ENCODE data around the gene VPS13C. TPM values are rescaled to one million over a fixed set of nuclear protein-coding genes. Genes with fewer than 3 reads are reported as not detected.

The VPS13C gene
- total and polyA plus RNA-seq, 2 experiments from 2014 or later = 10.2 to 20.5 TPM

DNA sequence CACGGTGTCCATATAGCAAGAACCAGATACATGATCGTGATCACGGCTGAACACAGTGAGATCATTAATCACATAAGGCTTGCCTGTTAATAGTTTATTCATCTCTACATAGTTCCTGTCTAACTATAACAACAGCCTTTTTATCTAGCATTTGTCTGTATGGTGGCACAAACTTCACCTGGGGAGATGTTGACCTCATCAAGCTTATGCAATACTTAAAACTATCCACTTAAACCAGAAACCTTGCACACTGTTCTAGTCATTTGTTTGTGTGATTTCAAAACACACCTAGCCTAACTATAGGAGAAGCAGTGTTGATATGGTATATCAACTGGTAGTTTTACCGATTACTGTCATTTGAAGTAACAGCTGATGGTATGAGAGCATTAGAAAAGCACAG, 124.8 kb downstream of the VPS13C start (continued):
- TF ChIP-seq, protein P1, sequence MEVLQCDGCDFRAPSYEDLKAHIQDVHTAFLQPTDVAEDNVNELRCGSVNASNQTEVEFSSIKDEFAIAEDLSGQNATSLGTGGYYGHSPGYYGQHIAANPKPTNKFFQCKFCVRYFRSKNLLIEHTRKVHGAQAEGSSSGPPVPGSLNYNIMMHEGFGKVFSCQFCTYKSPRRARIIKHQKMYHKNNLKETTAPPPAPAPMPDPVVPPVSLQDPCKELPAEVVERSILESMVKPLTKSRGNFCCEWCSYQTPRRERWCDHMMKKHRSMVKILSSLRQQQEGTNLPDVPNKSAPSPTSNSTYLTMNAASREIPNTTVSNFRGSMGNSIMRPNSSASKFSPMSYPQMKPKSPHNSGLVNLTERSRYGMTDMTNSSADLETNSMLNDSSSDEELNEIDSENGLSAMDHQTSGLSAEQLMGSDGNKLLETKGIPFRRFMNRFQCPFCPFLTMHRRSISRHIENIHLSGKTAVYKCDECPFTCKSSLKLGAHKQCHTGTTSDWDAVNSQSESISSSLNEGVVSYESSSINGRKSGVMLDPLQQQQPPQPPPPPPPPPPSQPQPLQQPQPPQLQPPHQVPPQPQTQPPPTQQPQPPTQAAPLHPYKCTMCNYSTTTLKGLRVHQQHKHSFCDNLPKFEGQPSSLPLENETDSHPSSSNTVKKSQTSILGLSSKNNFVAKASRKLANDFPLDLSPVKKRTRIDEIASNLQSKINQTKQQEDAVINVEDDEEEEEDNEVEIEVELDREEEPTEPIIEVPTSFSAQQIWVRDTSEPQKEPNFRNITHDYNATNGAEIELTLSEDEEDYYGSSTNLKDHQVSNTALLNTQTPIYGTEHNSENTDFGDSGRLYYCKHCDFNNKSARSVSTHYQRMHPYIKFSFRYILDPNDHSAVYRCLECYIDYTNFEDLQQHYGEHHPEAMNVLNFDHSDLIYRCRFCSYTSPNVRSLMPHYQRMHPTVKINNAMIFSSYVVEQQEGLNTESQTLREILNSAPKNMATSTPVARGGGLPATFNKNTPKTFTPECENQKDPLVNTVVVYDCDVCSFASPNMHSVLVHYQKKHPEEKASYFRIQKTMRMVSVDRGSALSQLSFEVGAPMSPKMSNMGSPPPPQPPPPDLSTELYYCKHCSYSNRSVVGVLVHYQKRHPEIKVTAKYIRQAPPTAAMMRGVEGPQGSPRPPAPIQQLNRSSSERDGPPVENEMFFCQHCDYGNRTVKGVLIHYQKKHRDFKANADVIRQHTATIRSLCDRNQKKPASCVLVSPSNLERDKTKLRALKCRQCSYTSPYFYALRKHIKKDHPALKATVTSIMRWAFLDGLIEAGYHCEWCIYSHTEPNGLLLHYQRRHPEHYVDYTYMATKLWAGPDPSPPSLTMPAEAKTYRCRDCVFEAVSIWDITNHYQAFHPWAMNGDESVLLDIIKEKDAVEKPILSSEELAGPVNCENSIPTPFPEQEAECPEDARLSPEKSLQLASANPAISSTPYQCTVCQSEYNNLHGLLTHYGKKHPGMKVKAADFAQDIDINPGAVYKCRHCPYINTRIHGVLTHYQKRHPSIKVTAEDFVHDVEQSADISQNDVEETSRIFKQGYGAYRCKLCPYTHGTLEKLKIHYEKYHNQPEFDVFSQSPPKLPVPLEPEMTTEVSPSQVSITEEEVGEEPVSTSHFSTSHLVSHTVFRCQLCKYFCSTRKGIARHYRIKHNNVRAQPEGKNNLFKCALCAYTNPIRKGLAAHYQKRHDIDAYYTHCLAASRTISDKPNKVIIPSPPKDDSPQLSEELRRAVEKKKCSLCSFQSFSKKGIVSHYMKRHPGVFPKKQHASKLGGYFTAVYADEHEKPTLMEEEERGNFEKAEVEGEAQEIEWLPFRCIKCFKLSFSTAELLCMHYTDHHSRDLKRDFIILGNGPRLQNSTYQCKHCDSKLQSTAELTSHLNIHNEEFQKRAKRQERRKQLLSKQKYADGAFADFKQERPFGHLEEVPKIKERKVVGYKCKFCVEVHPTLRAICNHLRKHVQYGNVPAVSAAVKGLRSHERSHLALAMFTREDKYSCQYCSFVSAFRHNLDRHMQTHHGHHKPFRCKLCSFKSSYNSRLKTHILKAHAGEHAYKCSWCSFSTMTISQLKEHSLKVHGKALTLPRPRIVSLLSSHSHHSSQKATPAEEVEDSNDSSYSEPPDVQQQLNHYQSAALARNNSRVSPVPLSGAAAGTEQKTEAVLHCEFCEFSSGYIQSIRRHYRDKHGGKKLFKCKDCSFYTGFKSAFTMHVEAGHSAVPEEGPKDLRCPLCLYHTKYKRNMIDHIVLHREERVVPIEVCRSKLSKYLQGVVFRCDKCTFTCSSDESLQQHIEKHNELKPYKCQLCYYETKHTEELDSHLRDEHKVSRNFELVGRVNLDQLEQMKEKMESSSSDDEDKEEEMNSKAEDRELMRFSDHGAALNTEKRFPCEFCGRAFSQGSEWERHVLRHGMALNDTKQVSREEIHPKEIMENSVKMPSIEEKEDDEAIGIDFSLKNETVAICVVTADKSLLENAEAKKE (CRISPR knock-in tag; IDR thresholded peaks at IDR 0.05) = no peak
- TF ChIP-seq NANOG (IDR thresholded peaks at IDR 0.05; ENCODE audit: borderline replicate concordance) (no peak), EZH2 (IDR thresholded peaks at IDR 0.05; ENCODE audit: low read depth, unreplicated experiment) (no peak), ZNF331 (CRISPR knock-in tag; IDR thresholded peaks at IDR 0.05; ENCODE audit: low read depth) (no peak), ZNF114 (CRISPR knock-in tag; IDR thresholded peaks at IDR 0.05) (no peak), CREB1 (CRISPR knock-in tag; IDR thresholded peaks at IDR 0.05; ENCODE audit: low read depth) (no peak)
- TF ChIP-seq, protein P2, sequence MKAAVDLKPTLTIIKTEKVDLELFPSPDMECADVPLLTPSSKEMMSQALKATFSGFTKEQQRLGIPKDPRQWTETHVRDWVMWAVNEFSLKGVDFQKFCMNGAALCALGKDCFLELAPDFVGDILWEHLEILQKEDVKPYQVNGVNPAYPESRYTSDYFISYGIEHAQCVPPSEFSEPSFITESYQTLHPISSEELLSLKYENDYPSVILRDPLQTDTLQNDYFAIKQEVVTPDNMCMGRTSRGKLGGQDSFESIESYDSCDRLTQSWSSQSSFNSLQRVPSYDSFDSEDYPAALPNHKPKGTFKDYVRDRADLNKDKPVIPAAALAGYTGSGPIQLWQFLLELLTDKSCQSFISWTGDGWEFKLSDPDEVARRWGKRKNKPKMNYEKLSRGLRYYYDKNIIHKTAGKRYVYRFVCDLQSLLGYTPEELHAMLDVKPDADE (IDR thresholded peaks at IDR 0.05) = no peak
- TF ChIP-seq, protein P3, sequence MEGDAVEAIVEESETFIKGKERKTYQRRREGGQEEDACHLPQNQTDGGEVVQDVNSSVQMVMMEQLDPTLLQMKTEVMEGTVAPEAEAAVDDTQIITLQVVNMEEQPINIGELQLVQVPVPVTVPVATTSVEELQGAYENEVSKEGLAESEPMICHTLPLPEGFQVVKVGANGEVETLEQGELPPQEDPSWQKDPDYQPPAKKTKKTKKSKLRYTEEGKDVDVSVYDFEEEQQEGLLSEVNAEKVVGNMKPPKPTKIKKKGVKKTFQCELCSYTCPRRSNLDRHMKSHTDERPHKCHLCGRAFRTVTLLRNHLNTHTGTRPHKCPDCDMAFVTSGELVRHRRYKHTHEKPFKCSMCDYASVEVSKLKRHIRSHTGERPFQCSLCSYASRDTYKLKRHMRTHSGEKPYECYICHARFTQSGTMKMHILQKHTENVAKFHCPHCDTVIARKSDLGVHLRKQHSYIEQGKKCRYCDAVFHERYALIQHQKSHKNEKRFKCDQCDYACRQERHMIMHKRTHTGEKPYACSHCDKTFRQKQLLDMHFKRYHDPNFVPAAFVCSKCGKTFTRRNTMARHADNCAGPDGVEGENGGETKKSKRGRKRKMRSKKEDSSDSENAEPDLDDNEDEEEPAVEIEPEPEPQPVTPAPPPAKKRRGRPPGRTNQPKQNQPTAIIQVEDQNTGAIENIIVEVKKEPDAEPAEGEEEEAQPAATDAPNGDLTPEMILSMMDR (conservative IDR thresholded peaks at IDR 0.05; ENCODE audit: low read depth in 2 of 2) = no peak
- TF ChIP-seq, protein P4, sequence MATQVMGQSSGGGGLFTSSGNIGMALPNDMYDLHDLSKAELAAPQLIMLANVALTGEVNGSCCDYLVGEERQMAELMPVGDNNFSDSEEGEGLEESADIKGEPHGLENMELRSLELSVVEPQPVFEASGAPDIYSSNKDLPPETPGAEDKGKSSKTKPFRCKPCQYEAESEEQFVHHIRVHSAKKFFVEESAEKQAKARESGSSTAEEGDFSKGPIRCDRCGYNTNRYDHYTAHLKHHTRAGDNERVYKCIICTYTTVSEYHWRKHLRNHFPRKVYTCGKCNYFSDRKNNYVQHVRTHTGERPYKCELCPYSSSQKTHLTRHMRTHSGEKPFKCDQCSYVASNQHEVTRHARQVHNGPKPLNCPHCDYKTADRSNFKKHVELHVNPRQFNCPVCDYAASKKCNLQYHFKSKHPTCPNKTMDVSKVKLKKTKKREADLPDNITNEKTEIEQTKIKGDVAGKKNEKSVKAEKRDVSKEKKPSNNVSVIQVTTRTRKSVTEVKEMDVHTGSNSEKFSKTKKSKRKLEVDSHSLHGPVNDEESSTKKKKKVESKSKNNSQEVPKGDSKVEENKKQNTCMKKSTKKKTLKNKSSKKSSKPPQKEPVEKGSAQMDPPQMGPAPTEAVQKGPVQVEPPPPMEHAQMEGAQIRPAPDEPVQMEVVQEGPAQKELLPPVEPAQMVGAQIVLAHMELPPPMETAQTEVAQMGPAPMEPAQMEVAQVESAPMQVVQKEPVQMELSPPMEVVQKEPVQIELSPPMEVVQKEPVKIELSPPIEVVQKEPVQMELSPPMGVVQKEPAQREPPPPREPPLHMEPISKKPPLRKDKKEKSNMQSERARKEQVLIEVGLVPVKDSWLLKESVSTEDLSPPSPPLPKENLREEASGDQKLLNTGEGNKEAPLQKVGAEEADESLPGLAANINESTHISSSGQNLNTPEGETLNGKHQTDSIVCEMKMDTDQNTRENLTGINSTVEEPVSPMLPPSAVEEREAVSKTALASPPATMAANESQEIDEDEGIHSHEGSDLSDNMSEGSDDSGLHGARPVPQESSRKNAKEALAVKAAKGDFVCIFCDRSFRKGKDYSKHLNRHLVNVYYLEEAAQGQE (IDR thresholded peaks at IDR 0.05; ENCODE audit: unreplicated experiment) = no peak

Data from GM23338 (cell line).